Left hindlimb (tissue), 1 donor: ENCODE measurements around the gene CACNA1H.
"Not testable (repeated sequence)": the region's sequence is repeated elsewhere in the genome, so short reads cannot be mapped to it uniquely, and the experiment has no call there.

ENCODE experiments used
- DNase-seq: peaks from one replicate; pipeline ENCODE4 v3.0.0-alpha.2; 2018

The CACNA1H gene

GRCh38 chr16:1215574-1216295 lies 62.8 kb downstream of the CACNA1H start:
- no peak for DNase-seq

- no peak for DNase-seq
Observed at GRCh38 chr16:1216296-1216619, 63.4 kb downstream of the CACNA1H start.

GRCh38 chr16:1216681-1217400 lies 63.9 kb downstream of the CACNA1H start:
- DNase-seq, result no peak

GRCh38 chr16:1217526-1217925 lies 64.6 kb downstream of the CACNA1H start:
- no peak for DNase-seq

- no peak for DNase-seq
Observed at GRCh38 chr16:1218061-1218929, 65.4 kb downstream of the CACNA1H start.

GRCh38 chr16:1218930-1219611 lies 66.2 kb downstream of the CACNA1H start:
- no peak for DNase-seq

GRCh38 chr16:1220098-1220728 lies 67.3 kb downstream of the CACNA1H start:
- DNase-seq, result no peak

GRCh38 chr16:1220841-1221627 lies 68.1 kb downstream of the CACNA1H start:
- no peak for DNase-seq

GRCh38 chr16:1221628-1222552 lies 69.0 kb downstream of the CACNA1H start:
- DNase-seq, result no peak

GRCh38 chr16:1222553-1223354 lies 69.8 kb downstream of the CACNA1H start:
- no peak for DNase-seq

GRCh38 chr16:1223355-1224214 lies 70.7 kb downstream of the CACNA1H start:
- no peak for DNase-seq

- no peak for DNase-seq
Observed at GRCh38 chr16:1224558-1224957, 71.7 kb downstream of the CACNA1H start.

GRCh38 chr16:1225051-1225451 lies 72.1 kb downstream of the CACNA1H start, which contains the start of gene TPSG1:
TPSG1 (minus strand) TSS chr16:1225268; CDS start chr16:1225252, 16 bp downstream.
- DNase-seq, result no peak

- not testable (repeated sequence) for DNase-seq
Observed at GRCh38 chr16:1225728-1226311, 72.9 kb downstream of the CACNA1H start.

- DNase-seq, result not testable (repeated sequence)
Observed at GRCh38 chr16:1226692-1227091, 73.8 kb downstream of the CACNA1H start.

GRCh38 chr16:1228227-1228626 lies 75.3 kb downstream of the CACNA1H start:
- not testable (repeated sequence) for DNase-seq

GRCh38 chr16:1229476-1229875 lies 76.6 kb downstream of the CACNA1H start:
- DNase-seq, result not testable (repeated sequence)

- DNase-seq, result not testable (repeated sequence)
Observed at GRCh38 chr16:1230084-1230470, 77.2 kb downstream of the CACNA1H start, which contains the start of gene TPSB2. TPSB2 (minus strand) TSS chr16:1230184; CDS start chr16:1229951, 233 bp downstream.
